Kasumi-1 (cell line): ENCODE results near the gene NUP214.
"Not testable (repeated sequence)": the region's sequence is repeated elsewhere in the genome, so short reads cannot be mapped to it uniquely, and the experiment has no call there.

Experiments used
- DNase-seq, 2 experiments: peaks; one replicate each; lab custom pipeline; 2025; lab: John Stamatoyannopoulos, UW

NUP214 gene

GRCh38 chr9:131193051-131193450 lies 67.7 kb downstream of the NUP214 start:
- no peak for DNase-seq

- DNase-seq = no peak
Observed at GRCh38 chr9:131194762-131195161, 69.4 kb downstream of the NUP214 start.

GRCh38 chr9:131197160-131197911 lies 72.0 kb downstream of the NUP214 start:
- DNase-seq = peak; percentile 54 to 60

- no peak for DNase-seq
Observed at GRCh38 chr9:131198041-131198715, 72.8 kb downstream of the NUP214 start.

- DNase-seq = no peak
Observed at GRCh38 chr9:131201856-131202255, 76.5 kb downstream of the NUP214 start.

- DNase-seq = peak in 1 of 2 experiments; percentile 36
Observed at GRCh38 chr9:131203431-131204218, 78.2 kb downstream of the NUP214 start.

GRCh38 chr9:131204285-131204684 lies 78.9 kb downstream of the NUP214 start:
- no peak for DNase-seq

- DNase-seq = no peak
Observed at GRCh38 chr9:131206495-131206894, 81.1 kb downstream of the NUP214 start.

GRCh38 chr9:131211920-131212319 lies 86.5 kb downstream of the NUP214 start:
- DNase-seq = not testable (repeated sequence)

- DNase-seq = no peak
Observed at GRCh38 chr9:131214286-131214856, 89.0 kb downstream of the NUP214 start.

GRCh38 chr9:131214876-131215275 lies 89.5 kb downstream of the NUP214 start:
- no peak for DNase-seq

GRCh38 chr9:131216806-131217205 lies 91.4 kb downstream of the NUP214 start:
- no peak for DNase-seq

GRCh38 chr9:131217331-131218031 lies 92.1 kb downstream of the NUP214 start:
- DNase-seq = no peak

- DNase-seq = no peak
Observed at GRCh38 chr9:131218370-131218769, 93.0 kb downstream of the NUP214 start.

GRCh38 chr9:131220485-131220884 lies 95.1 kb downstream of the NUP214 start:
- DNase-seq = no peak

- DNase-seq = no peak
Observed at GRCh38 chr9:131222460-131222859, 97.1 kb downstream of the NUP214 start.

- DNase-seq = no peak
Observed at GRCh38 chr9:131226226-131226625, 100.8 kb downstream of the NUP214 start.

- DNase-seq = no peak
Observed at GRCh38 chr9:131227112-131227958, 101.9 kb downstream of the NUP214 start.

- no peak for DNase-seq
Observed at GRCh38 chr9:131227959-131228460, 102.6 kb downstream of the NUP214 start.

GRCh38 chr9:131228988-131229387 lies 103.6 kb downstream of the NUP214 start:
- no peak for DNase-seq

GRCh38 chr9:131233556-131233955 lies 108.2 kb downstream of the NUP214 start:
- no peak for DNase-seq
